ENCODE measurements around the gene AKAP3. TPM values are rescaled to one million over a fixed set of nuclear protein-coding genes. Genes with fewer than 3 reads are reported as not detected.

The AKAP3 gene
- 0.07 to 0.36 TPM (median 0.18 TPM) in 5 replicates for total RNA-seq (2022; extraction: Qiagen RNA extraction)

GRCh38 chr12:4648501-4649357 is at the start of gene AKAP3, which contains the start of gene NDUFA9:
TSS of gene AKAP3 (minus strand) at chr12:4649051. CDS start at chr12:4638196, 10,855 bp downstream.
TSS of gene NDUFA9 (plus strand) at chr12:4649114. CDS start at chr12:4649127, 13 bp downstream.

Other genes starting within 250 kb of the AKAP3 start
- gene FGF6, start 203.2 kb downstream of the AKAP3 start, total RNA-seq (2022; extraction: Qiagen RNA extraction): not detected in 5 replicates
- 16.1 to 26.9 TPM (median 18.7 TPM) in 5 replicates for gene RAD51AP1, start 110.2 kb downstream of the AKAP3 start, total RNA-seq (2022; extraction: Qiagen RNA extraction)
- gene DYRK4, start 86.8 kb downstream of the AKAP3 start, total RNA-seq (2022; extraction: Qiagen RNA extraction): 40.3 to 47.4 TPM (median 46.8 TPM) in 5 replicates
- gene NDUFA9, start 63 bp upstream of the AKAP3 start, total RNA-seq (2022; extraction: Qiagen RNA extraction): 112 to 125 TPM (median 116 TPM) in 5 replicates
- gene GALNT8, start 71.3 kb upstream of the AKAP3 start, total RNA-seq (2022; extraction: Qiagen RNA extraction): not detected in 5 replicates

All from A549 treated with CORT108297 at 1 μM for 4 hours (cell line).